Stimulated activated CD4-positive, alpha-beta T cell treated with anti-CD3 and anti-CD28 coated beads, Interleukin-2, amount 100 ng/mL, for 48 hours (primary cell): ENCODE data around the gene LRRC19.
A peak's percentile ranks its signal among the peaks of the same experiment; 100 is the strongest.

Experiments
- DNase-seq, 2 donors: peaks; one replicate each; pipeline ENCODE4 v3.0.0-alpha.2; 2020

The LRRC19 gene

GRCh38 chr9:26955222-26955903 lies 50.1 kb downstream of the LRRC19 start:
- DNase-seq: no peak

GRCh38 chr9:26954050-26954508 lies 51.4 kb downstream of the LRRC19 start:
- DNase-seq: no peak

GRCh38 chr9:26951794-26952193 lies 53.7 kb downstream of the LRRC19 start:
- no peak for DNase-seq

GRCh38 chr9:26950521-26950920 lies 55.0 kb downstream of the LRRC19 start:
- no peak for DNase-seq

GRCh38 chr9:26949637-26950069 lies 55.8 kb downstream of the LRRC19 start:
- DNase-seq: no peak

- DNase-seq: peak; percentile 15 to 24
These were observed 57.7 kb downstream of the LRRC19 start for GRCh38 chr9:26947736-26948135.

- peak; percentile 74 for DNase-seq
These were observed 58.4 kb downstream of the LRRC19 start, which contains the start of gene PLAA for GRCh38 chr9:26946753-26947727. Gene PLAA (minus strand): TSS chr9:26947242. CDS start chr9:26947045, 197 bp downstream.

GRCh38 chr9:26945591-26945990 lies 59.9 kb downstream of the LRRC19 start:
- no peak for DNase-seq
